GM12878 (cell line): Measurements from ENCODE around the gene CYP2J2. TPM values are rescaled to one million over a fixed set of nuclear protein-coding genes. Genes with fewer than 3 reads are reported as not detected.
"Not testable (repeated sequence)": the region's sequence is repeated elsewhere in the genome, so short reads cannot be mapped to it uniquely, and the experiment has no call there.

Experiments
- ATAC-seq: fragments of 200-7000 bp; cut with Tn5 transposase; 3 replicates; pipeline ENCODE4 v1.9.1; 2020; ENCODE audit warnings: mild to moderate bottlenecking, moderate library complexity
- BruUV-seq: library from RNA; stranded (reverse); fragments of 400-500 nt; replicated peaks from 2 replicates; lab custom pipeline; 2021; lab: Mats Ljungman, UMichigan
- CTCF ChIA-PET: fragments of 300-600 bp; sonication (Branson Sonifier 250); formaldehyde crosslinking; extraction: SDS; loops from one replicate; lab custom pipeline; 2021; ENCODE audit warnings: inconsistent platforms; lab: Yijun Ruan, JAX
- POLR2A ChIA-PET: fragments of 350-600 bp; formaldehyde crosslinking; extraction: SDS; loops from one replicate; lab custom pipeline; 2021; ENCODE audit warnings: inconsistent platforms; lab: Charles Lee
- RAD21 ChIA-PET: fragments of 300-600 bp; sonication (Branson Sonifier 250); formaldehyde crosslinking; loops from one replicate; lab custom pipeline; 2023; ENCODE audit warnings: antibody characterized with exemption; ENCODE audit not compliant: unreplicated experiment; lab: Charles Lee
- SMC1A ChIA-PET: fragments of 300-600 bp; sonication (Branson Sonifier 250); formaldehyde crosslinking; loops from one replicate; lab custom pipeline; 2023; ENCODE audit not compliant: unreplicated experiment, uncharacterized antibody; lab: Charles Lee
- DNase-seq: peaks from one replicate; pipeline ENCODE4 v3.0.0-alpha.2; 2011; ENCODE audit warnings: low read depth, low spot score
- FAIRE-seq: peaks from 3 replicates; lab custom pipeline; 2011; peaks lifted over from hg19 to GRCh38; lab: Jason Lieb, UNC
- H2AFZ ChIP-seq: 2 replicates; pipeline ENCODE4 v1.6.0; 2011; ENCODE audit warnings: low read depth, low read length, control low read depth; ENCODE audit not compliant: control insufficient read depth
- H3K27ac ChIP-seq: 2 replicates; pipeline ENCODE4 v1.5.1; 2011; ENCODE audit warnings: control low read depth; ENCODE audit not compliant: control insufficient read depth, insufficient read depth
- H3K27me3 ChIP-seq, 2 experiments: replicated peaks in 1 of 2; 2 replicates each; pipeline versions ENCODE4 v1.6.0 to v1.6.1; 2011; ENCODE audit warnings: low read length in 1 of 2; ENCODE audit not compliant: control insufficient read depth in 2 of 2, insufficient read depth in 2 of 2
- H3K36me3 ChIP-seq, 2 experiments: 2 replicates each; pipeline ENCODE4 v1.5.1; 2011; ENCODE audit warnings: low read length in 1 of 2; ENCODE audit not compliant: control insufficient read depth in 2 of 2, insufficient read depth in 2 of 2
- H3K4me1 ChIP-seq: 2 replicates; pipeline ENCODE4 v1.6.1; 2011; ENCODE audit warnings: mild to moderate bottlenecking, low read length, moderate library complexity, mixed read lengths; ENCODE audit not compliant: control insufficient read depth, insufficient read depth
- H3K4me2 ChIP-seq: 2 replicates; pipeline ENCODE4 v1.6.0; 2011; ENCODE audit warnings: control low read depth; ENCODE audit not compliant: control insufficient read depth, insufficient read depth
- H3K4me3 ChIP-seq: fragments of 200-600 bp; sonication (generic); 2 replicates; pipeline ENCODE4 v1.5.1; 2016
- H3K79me2 ChIP-seq: 2 replicates; pipeline ENCODE4 v1.6.0; 2011; ENCODE audit warnings: low read length; ENCODE audit not compliant: control insufficient read depth, insufficient read depth
- H3K9ac ChIP-seq: 2 replicates; pipeline ENCODE4 v1.8.0; 2011; ENCODE audit warnings: low read length, control low read depth, mixed read lengths; ENCODE audit not compliant: control insufficient read depth, insufficient read depth
- H3K9me3 ChIP-seq: replicated peaks from 3 replicates; pipeline ENCODE4 v1.5.1; 2011; ENCODE audit warnings: mild to moderate bottlenecking, low read length; ENCODE audit not compliant: control insufficient read depth, insufficient read depth
- H4K20me1 ChIP-seq: 2 replicates; pipeline ENCODE4 v1.6.0; 2011; ENCODE audit not compliant: control insufficient read depth, insufficient read depth
- ASH2L ChIP-seq: fragments of 300-600, 200-600 bp; sonication (generic); IDR thresholded peaks from 2 replicates; pipeline ENCODE4 v1.6.1; 2017; ENCODE audit warnings: low read depth, mild to moderate bottlenecking, borderline replicate concordance
- BCL11A ChIP-seq: IDR thresholded peaks from 2 replicates; pipeline ENCODE4 v1.6.1; 2011; ENCODE audit warnings: low read depth, low read length
- ZNF622 ChIP-seq: fragments of 450-650 bp; IDR thresholded peaks from 2 replicates; pipeline ENCODE4 v1.6.1; 2017; ENCODE audit warnings: mild to moderate bottlenecking, inconsistent platforms
- WGBS: methylation state at CpG from one replicate; pipeline ENCODE4 v1.1.6; 2016; ENCODE audit warnings: low lambda C conversion rate; ENCODE audit not compliant: insufficient replicate concordance, insufficient coverage; ENCODE audit errors: missing lambda C conversion rate; 5-methylcytosine and 5-hydroxymethylcytosine counted together
- in situ Hi-C: fragments of 300-500 bp; cut with MboI; formaldehyde crosslinking; loops from 9 replicates; pipeline ENCODE4 v1.14.3; 2018; ENCODE audit warnings: mixed read lengths
- intact Hi-C: fragments of 100-400 bp; cut with micrococcal nuclease; formaldehyde crosslinking; loops from one replicate; pipeline ENCODE4 v1.14.2; 2022; ENCODE audit not compliant: unreplicated experiment
- polyA plus RNA-seq, 11 experiments: library from polyadenylated mRNA; depleted of rRNA in 4 of 11; unstranded in 6 of 11; stranded (reverse) in 5 of 11; fragments of >200 nt; fragmentation: Nextera tagmentation in 4 of 11; fragmentation: Illumina TruSeq in 1 of 11; extraction: Ambion mirVana in 4 of 11; extraction: Trizol in 1 of 11; gene quantifications; 1 replicate in 1 of 11; 2 replicates in 10 of 11; pipeline versions ENCODE4 v1.2.1 to v1.2.3, GENCODE V29; 2011 to 2016; ENCODE audit warnings: inconsistent platforms in 2 of 11, missing spikeins in 2 of 11, low read depth in 1 of 11
- total RNA-seq, 4 experiments: library from RNA; depleted of rRNA in 3 of 4; stranded (reverse); fragments of >200 nt in 3 of 4; fragmentation: Illumina TruSeq in 1 of 4; extraction: Trizol in 1 of 4; gene quantifications; 2 replicates each; pipeline versions ENCODE4 v1.2.1 to v1.2.3, GENCODE V29; 2013 to 2021
- TF ChIP-seq, protein P1 (sequence below): fragments of 450-650 bp; IDR thresholded peaks from 2 replicates; pipeline ENCODE4 v1.6.1; 2016; ENCODE audit warnings: mild to moderate bottlenecking, moderate library complexity, borderline replicate concordance

Gene CYP2J2
- total and polyA plus RNA-seq, 10 of the 15 experiments (the other 5 are each of a cell fraction or from before 2014, with no cell fraction given), result 0.06 to 0.34 (median 0.10) TPM; not detected in 3

DNA sequence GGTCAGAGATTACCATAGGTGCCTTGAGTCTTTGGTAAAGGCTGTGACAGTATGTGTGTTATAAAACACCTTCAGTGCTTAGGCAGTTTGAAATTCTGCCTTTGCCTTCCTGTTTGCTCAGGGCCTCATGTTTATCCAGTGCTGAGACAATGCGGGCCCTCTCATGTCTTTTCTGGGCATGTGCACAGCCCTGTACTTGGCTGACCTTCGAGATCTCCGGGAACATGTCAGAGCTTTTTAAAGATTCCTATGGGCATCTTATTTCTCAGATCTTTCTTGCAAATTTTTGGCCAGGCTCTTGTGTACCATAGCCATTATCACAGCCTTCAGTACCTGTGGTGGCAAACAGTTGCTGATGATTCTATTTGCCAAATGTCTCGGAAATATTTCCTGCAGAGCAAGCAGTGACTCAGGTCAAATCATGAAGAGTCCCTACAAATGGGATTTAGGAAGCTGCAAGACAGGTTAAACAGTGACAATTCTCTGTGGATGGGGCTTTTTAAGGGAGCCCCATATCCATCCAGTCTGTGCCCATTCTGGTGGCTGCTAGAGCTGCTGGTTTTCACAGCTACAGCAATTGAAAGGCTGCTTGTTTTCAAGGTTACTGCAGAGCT lies 69.7 kb downstream of the CYP2J2 start (continued):
- TF ChIP-seq BCL11A, result no peak
- no peak for TF ChIP-seq ZNF622
- TF ChIP-seq ASH2L, result no peak
- TF ChIP-seq, protein P1, sequence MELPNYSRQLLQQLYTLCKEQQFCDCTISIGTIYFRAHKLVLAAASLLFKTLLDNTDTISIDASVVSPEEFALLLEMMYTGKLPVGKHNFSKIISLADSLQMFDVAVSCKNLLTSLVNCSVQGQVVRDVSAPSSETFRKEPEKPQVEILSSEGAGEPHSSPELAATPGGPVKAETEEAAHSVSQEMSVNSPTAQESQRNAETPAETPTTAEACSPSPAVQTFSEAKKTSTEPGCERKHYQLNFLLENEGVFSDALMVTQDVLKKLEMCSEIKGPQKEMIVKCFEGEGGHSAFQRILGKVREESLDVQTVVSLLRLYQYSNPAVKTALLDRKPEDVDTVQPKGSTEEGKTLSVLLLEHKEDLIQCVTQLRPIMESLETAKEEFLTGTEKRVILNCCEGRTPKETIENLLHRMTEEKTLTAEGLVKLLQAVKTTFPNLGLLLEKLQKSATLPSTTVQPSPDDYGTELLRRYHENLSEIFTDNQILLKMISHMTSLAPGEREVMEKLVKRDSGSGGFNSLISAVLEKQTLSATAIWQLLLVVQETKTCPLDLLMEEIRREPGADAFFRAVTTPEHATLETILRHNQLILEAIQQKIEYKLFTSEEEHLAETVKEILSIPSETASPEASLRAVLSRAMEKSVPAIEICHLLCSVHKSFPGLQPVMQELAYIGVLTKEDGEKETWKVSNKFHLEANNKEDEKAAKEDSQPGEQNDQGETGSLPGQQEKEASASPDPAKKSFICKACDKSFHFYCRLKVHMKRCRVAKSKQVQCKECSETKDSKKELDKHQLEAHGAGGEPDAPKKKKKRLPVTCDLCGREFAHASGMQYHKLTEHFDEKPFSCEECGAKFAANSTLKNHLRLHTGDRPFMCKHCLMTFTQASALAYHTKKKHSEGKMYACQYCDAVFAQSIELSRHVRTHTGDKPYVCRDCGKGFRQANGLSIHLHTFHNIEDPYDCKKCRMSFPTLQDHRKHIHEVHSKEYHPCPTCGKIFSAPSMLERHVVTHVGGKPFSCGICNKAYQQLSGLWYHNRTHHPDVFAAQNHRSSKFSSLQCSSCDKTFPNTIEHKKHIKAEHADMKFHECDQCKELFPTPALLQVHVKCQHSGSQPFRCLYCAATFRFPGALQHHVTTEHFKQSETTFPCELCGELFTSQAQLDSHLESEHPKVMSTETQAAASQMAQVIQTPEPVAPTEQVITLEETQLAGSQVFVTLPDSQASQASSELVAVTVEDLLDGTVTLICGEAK, result no peak
- TF ChIP-seq, all 136 proteins: peak for 0

DNA sequence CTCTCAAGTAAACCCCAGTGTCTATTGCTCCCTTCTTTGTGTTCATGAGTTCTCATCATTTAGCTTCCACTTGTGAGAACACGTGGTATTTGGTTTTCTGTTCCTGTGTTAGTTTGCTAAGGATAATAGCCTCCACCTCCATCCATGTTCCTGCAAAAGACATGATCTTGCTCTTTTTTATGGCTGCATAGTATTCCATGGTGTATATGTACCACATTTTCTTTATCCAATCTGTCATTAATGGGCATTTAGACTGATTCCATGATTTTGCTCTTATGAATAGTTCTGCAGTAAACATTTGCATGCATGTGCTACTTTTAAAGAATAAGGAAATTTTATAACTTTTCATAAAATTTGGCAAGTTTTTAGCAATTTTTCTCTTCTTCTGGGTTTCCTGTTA lies 71.3 kb downstream of the CYP2J2 start:
- H3K4me2 ChIP-seq, FAIRE-seq, ATAC-seq, H3K4me3 ChIP-seq, in situ Hi-C loops, H3K4me1 ChIP-seq, POLR2A ChIA-PET, intact Hi-C loops, H3K27me3 ChIP-seq, H3K9ac ChIP-seq, DNase-seq, H3K9me3 ChIP-seq, H3K27ac ChIP-seq, H3K36me3 ChIP-seq, H4K20me1 ChIP-seq, H2AFZ ChIP-seq, H3K79me2 ChIP-seq, RAD21 ChIA-PET, CTCF ChIA-PET, SMC1A ChIA-PET, BruUV-seq: not testable (repeated sequence)
- 28% methylated on average over 1 of the region's 1 CpG for WGBS
